Fibroblast of mammary gland (primary cell): ENCODE data around the gene SLC7A7.
A peak's percentile ranks its signal among the peaks of the same experiment; 100 is the strongest.
"Not testable (repeated sequence)": the region's sequence is repeated elsewhere in the genome, so short reads cannot be mapped to it uniquely, and the experiment has no call there.

ENCODE experiments used
- DNase-seq: peaks from one replicate; pipeline ENCODE4 v3.0.0-alpha.2; 2010; ENCODE audit warnings: low read depth
- H3K4me3 ChIP-seq: 2 replicates; pipeline ENCODE4 v1.5.1; 2011; ENCODE audit warnings: low read depth, mild to moderate bottlenecking, low read length, moderate library complexity; ENCODE audit not compliant: control insufficient read depth
- TF ChIP-seq, protein P1 (sequence below): conservative IDR thresholded peaks from 2 replicates; pipeline ENCODE4 v1.5.1; 2011; ENCODE audit warnings: low read depth, low read length, inconsistent platforms; ENCODE audit not compliant: control insufficient read depth, insufficient read depth

SLC7A7 gene

DNA sequence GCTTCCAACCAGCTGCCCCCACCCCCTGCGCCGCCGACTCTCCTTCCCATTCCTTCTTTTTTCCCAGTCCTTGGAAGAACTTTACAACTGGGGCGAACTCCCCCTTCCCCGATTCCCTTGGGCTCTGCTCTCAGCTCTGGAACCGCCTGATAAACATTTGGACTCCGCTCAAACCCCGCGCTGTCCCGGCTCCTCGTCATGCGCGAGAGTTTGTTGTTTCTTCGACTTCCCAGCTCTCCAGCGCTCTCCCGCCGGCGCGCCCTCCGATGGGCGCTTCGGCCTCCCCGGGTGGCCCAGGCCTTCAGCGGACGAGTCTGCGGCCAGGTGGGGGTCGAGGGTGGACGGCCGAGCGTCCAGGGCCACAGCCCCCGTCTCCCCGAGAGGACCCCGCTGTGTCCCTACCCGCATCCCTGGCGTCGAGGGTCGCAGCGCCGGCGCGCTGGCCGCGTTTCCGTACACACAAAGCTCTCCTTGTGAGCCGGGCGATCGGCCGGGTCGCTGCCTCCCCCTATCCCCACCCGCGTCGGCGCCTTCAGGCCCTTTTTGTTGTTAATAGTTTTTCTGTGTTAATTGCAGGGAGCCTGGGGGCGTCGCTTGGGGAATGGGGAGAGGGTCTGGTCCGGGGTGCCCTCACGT is 22.0 kb upstream of the SLC7A7 start:
- TF ChIP-seq, protein P1, sequence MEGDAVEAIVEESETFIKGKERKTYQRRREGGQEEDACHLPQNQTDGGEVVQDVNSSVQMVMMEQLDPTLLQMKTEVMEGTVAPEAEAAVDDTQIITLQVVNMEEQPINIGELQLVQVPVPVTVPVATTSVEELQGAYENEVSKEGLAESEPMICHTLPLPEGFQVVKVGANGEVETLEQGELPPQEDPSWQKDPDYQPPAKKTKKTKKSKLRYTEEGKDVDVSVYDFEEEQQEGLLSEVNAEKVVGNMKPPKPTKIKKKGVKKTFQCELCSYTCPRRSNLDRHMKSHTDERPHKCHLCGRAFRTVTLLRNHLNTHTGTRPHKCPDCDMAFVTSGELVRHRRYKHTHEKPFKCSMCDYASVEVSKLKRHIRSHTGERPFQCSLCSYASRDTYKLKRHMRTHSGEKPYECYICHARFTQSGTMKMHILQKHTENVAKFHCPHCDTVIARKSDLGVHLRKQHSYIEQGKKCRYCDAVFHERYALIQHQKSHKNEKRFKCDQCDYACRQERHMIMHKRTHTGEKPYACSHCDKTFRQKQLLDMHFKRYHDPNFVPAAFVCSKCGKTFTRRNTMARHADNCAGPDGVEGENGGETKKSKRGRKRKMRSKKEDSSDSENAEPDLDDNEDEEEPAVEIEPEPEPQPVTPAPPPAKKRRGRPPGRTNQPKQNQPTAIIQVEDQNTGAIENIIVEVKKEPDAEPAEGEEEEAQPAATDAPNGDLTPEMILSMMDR = no peak
- peak overlapping the region; percentile 95 for H3K4me3 ChIP-seq
- peak; percentile 45 for DNase-seq

DNA sequence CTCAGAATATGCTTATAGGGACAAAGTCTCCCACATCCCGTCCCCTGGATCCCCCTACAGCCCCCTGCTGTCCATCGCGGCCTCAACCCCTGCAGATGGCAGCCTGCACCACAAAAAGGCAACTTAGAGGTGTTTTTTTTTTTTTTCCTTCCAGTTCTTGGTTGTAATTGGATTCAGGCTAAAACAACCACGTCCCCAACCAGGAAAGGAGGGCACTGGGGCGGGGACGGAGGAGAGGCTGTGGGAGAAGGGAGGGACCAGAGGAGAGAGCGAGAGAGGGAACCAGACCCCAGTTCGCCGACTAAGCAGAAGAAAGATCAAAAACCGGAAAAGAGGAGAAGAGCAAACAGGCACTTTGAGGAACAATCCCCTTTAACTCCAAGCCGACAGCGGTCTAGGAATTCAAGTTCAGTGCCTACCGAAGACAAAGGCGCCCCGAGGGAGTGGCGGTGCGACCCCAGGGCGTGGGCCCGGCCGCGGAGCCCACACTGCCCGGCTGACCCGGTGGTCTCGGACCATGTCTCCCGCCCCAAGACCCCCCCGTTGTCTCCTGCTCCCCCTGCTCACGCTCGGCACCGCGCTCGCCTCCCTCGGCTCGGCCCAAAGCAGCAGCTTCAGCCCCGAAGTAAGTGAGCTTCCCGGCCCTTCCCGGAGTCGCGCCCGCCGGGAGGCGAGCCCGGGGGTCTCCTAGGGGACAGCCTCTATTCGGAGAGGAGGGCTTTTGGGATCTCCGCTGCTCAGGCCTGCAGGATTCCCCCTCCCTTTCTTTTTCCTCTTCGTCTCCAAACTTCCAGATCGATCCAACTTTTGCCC is 21.3 kb upstream of the SLC7A7 start, which contains the start of gene MMP14:
Gene MMP14 (plus strand): TSS at position 285 of the 813 bp plus-strand sequence. CDS start 233 bp downstream, at position 518.
- DNase-seq = peak; percentile 92
- TF ChIP-seq, protein P1 = peak; percentile 56
- peak within 1 kb of the TSS; percentile 95 for H3K4me3 ChIP-seq

DNA sequence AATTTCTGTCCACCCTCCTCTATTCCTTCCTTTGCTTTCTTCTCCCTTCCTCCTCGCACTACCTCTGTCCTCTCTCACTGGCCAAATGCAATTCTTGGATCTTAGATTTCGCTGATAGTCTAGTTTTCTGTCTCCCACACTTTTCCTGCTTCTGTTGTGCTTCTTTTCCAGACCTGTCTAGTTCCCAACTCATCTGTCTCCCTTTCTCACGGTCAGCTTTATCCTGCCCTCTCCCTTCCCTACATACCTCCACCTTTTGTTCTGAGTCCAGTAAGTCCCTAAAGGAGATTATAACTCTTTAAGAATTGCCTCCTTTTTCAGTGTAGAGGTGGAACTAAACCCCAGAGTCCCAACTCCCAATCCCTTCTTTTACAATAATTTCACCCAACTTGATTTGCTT is 20.3 kb upstream of the SLC7A7 start:
- TF ChIP-seq, protein P1 = no peak
- no peak for DNase-seq
- no peak overlapping the region for H3K4me3 ChIP-seq

- peak overlapping the region; percentile 94 for H3K4me3 ChIP-seq
- TF ChIP-seq, protein P1 = no peak
- DNase-seq = no peak
Measured at GRCh38 chr14:22830443-22831010, 15.3 kb upstream of the SLC7A7 start.

DNA sequence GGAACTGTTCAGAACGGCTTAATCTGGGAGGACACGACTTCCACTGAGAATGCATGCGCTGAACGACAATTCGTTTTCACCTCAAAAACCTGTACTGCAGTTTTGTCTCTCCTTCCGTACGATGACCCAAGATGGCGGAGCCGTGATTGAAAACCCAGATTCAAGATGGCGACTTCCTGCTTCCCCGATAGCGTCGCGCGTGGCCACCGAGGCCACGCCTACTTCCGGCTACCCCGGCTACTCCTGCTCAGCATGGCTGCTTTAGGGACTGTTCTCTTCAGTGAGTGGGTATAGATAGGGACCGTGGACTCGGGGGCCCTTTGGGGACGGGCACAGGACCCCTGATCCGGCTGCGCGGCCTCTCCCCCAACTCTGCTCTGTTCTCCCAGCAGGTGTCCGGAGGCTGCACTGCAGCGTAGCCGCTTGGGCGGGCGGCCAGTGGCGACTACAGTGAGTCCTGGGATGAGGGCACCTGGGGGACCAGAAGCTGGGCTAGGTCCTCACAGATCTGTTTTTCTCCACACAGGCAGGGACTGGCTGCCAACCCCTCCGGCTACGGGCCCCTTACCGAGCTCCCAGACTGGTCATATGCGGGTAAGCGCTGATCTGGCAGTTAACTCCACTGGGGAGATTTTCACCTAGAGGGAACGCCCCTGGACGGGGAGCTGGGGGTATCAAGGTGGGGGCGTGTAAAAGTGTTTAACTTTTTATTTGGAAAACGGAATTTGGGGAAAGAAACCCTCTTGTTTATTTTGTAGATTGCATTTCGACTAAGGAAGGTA is 14.6 kb upstream of the SLC7A7 start, which contains the start of gene MRPL52:
Gene MRPL52 (plus strand): TSS at position 227 of the 782 bp plus-strand sequence. CDS start 26 bp downstream, at position 253.
- TF ChIP-seq, protein P1 = no peak
- DNase-seq = peak; percentile 85
- H3K4me3 ChIP-seq = peak within 1 kb of the TSS; percentile 94

- peak overlapping the region; percentile 94 for H3K4me3 ChIP-seq
- not testable (repeated sequence) for DNase-seq
Measured at GRCh38 chr14:22829076-22829660, 13.9 kb upstream of the SLC7A7 start.
